Aorta (tissue), 5 donors: Measurements from ENCODE around the gene SAMD14. TPM values are rescaled to one million over a fixed set of nuclear protein-coding genes. Genes with fewer than 3 reads are reported as not detected.
A peak's percentile ranks its signal among the peaks of the same experiment; 100 is the strongest.

Source experiments
- ATAC-seq: fragments of 200-7000 bp; cut with Tn5 transposase; one replicate; pipeline ENCODE4 v1.9.1; 2022; ENCODE audit warnings: moderate library complexity; ENCODE audit not compliant: low FRiP score
- DNase-seq, 2 donors: peaks; one replicate each; pipeline ENCODE4 v3.0.0-alpha.2; 2020
- H3K27ac ChIP-seq, 2 donors: one replicate each; pipeline ENCODE4 v1.5.1; 2013; ENCODE audit warnings: low read length in 2 of 2, mild to moderate bottlenecking in 2 of 2, moderate library complexity in 2 of 2, control low read depth in 1 of 2, inconsistent platforms in 1 of 2, low read depth in 1 of 2
- H3K27me3 ChIP-seq, 2 donors: one replicate each; pipeline ENCODE4 v1.6.1; 2013; ENCODE audit warnings: control low read depth in 1 of 2, low read length in 1 of 2, mild to moderate bottlenecking in 1 of 2, moderate library complexity in 1 of 2; ENCODE audit not compliant: insufficient read depth in 2 of 2, control insufficient read depth in 1 of 2
- H3K36me3 ChIP-seq, 2 donors: one replicate each; pipeline ENCODE4 v1.6.1; 2013; ENCODE audit warnings: control low read depth in 1 of 2, low read length in 1 of 2, mild to moderate bottlenecking in 1 of 2; ENCODE audit not compliant: insufficient read depth in 2 of 2, control insufficient read depth in 1 of 2
- H3K4me1 ChIP-seq, 2 donors: one replicate each; pipeline ENCODE4 v1.6.1; 2013; ENCODE audit warnings: low read length in 2 of 2, control low read depth in 1 of 2, mild to moderate bottlenecking in 1 of 2, moderate library complexity in 1 of 2; ENCODE audit not compliant: insufficient read depth in 2 of 2, control insufficient read depth in 1 of 2
- H3K4me3 ChIP-seq, 2 donors: one replicate each; pipeline ENCODE4 v1.5.1; 2013; ENCODE audit warnings: low read length in 2 of 2, control low read depth in 1 of 2, mild to moderate bottlenecking in 1 of 2
- H3K9me3 ChIP-seq: one replicate; pipeline ENCODE4 v1.6.1; 2013; ENCODE audit warnings: mild to moderate bottlenecking, low read length; ENCODE audit not compliant: control insufficient read depth
- WGBS, 2 donors: extraction: QIAGEN DNeasy Blood & Tissue Kit; methylation state at CpG; one replicate each; pipeline ENCODE4 v1.1.7; 2013; 5-methylcytosine and 5-hydroxymethylcytosine counted together
- intact Hi-C, 2 donors: fragments of 100-400 bp; cut with DNase I; formaldehyde crosslinking; loops; one replicate each; pipeline versions ENCODE4 v1.14.2 to v1.15.0; 2022
- polyA plus RNA-seq, 2 donors: library from polyadenylated mRNA; stranded (reverse); fragments of 200-250 nt; gene quantifications; one replicate each; pipeline ENCODE4 v1.2.3, GENCODE V29; 2013
- total RNA-seq, 2 donors: library from RNA; stranded (reverse); fragmentation: NEBNext Ultra II Directional; extraction: Animal tissue kit (Norgen Biotek cat#: 25700); gene quantifications; one replicate each; pipeline ENCODE4 v1.2.1, GENCODE V29; 2021
- donor health status: healthy with polysubstance abuse.
- donor health status: Bipolar disorder and iron deficiency.
- donor health status: DM: no; HTN: no; CAD: no.
- donor health status: DM: no; HTN: no; CAD: no.
- donor health status: DM: yes; HTN: yes; CAD: no.

The SAMD14 gene
- total and polyA plus RNA-seq, 4 donors, result 2.5 to 12.6 (median 6.6) TPM

DNA sequence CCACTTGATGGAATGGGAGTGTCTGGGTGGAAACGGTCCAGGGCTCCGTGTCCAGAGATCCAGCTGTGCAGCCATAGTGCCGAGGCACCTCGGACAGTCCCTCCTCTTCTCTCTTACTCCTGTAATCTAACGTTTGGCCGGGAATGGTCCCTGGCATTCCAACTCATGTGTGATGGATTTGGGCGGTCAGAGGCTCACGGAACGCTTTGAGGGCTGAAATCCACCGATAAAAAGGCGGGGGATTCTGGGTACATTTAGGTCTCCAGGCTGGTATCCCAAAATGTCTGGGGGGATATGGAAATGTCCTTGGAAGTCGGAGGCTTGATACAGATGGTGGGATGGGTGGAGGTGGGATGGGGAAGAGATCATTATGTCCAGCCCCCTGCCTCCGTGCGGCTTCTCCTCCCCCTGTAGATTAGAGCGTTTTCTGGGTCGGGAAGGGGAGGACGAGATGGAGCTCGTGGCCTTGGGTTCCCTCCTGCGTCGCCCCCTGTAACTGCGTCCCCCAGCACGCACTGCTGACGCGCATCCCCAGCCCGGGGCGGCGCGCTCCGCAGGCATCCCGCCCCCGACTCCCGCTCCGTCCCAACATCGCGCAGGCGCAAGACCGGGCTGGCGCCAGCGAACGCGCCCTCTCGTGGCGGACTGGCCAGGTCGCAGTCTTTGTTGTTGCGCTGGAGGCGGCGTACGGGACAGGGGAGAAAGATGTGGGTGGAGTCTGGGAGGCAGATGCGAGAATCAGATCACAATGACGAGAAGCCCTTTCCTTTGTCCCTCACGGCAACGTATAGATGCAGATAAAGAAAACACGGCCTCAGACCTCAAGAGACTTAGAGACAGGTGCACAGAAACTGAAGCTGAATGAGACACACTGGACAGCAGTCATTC lies 31.3 kb upstream of the SAMD14 start:
- ATAC-seq (peak; percentile 95), DNase-seq (peak; percentile 94 to 98)
- Histone ChIP-seq H3K4me1 (no peaks in the 10 kb centered on the region), H3K9me3 (no peaks in the 10 kb centered on the region), H3K27ac (peak overlapping the region in 1 of 2 donors; percentile 74), H3K4me3 (peak overlapping the region; percentile 57 to 71), H3K36me3 (no peaks in the 10 kb centered on the region), H3K27me3 (no peaks in the 10 kb centered on the region)
- 0 to 1% methylated on average over 49 to 53 of the region's 53 CpGs for WGBS, 2 donors
- intact Hi-C loops, result loop anchor here (5.0 to 10.0 kb wide), 3 partner anchors 46 to 134 kb away; no protein-coding TSS in a partner anchor

- ATAC-seq, result no peak
- no peak for DNase-seq
- H3K4me1 ChIP-seq, result peaks cover 0 to 6% of the 10 kb centered on the region in 2 donors
- intact Hi-C loops, result no loop called here
- no peaks in the 10 kb centered on the region for H3K36me3 ChIP-seq
- peak overlapping the region in 1 of 2 donors; percentile 6 for H3K27ac ChIP-seq
- H3K9me3 ChIP-seq, result no peaks in the 10 kb centered on the region
- no peaks in the 10 kb centered on the region for H3K27me3 ChIP-seq
- no peak overlapping the region for H3K4me3 ChIP-seq
- 64 to 65% methylated on average over 4 of the region's 4 CpGs for WGBS, 2 donors
Measured at GRCh38 chr17:50157891-50158290, 27.9 kb upstream of the SAMD14 start.

DNA sequence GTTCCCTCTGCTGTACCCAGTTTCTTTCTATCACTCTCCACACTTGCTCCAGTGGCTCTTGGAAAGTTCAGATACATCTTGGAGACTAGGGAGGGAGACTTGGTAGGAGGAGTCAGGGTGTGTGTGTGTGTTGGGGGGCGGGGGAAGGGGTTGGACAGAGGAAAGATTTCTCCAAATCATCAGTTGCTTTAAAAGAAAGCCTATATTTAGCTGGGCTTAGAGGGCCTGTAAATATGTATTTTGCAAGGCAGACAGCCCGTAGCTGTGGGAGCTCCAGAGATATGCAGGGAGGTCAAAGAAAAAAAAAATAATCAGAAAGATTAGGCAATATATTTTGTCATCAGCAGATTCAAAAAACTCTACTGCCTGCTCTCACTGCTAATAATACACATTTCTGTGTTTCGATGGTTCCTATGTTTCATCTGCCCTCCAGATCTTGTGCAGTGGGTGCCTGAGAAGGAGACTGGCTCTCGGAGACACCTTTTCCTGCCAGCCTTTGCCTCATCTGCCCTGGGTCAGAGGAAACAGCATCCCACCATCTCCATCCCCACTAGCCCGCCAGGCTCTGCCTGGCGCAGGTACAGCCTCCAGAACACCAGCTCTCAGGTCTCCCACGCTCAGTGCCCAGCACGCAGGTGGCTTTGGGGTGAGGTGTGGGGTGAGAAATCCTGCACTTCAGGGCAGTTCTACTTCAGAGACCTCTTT lies 25.3 kb upstream of the SAMD14 start:
- DNase-seq (peak; percentile 78 to 79), ATAC-seq (peak; percentile 70)
- H3K4me1 ChIP-seq, result peaks cover 0 to 6% of the 10 kb centered on the region in 2 donors
- no peaks in the 10 kb centered on the region for H3K9me3 ChIP-seq
- intact Hi-C loops, result no loop called here
- H3K27me3 ChIP-seq, result no peaks in the 10 kb centered on the region
- WGBS, 2 donors, result 7 to 13% methylated on average over 8 of the region's 8 CpGs
- no peaks in the 10 kb centered on the region for H3K36me3 ChIP-seq
- H3K27ac ChIP-seq, result peak overlapping the region; percentile 59 to 99
- H3K4me3 ChIP-seq, result no peak overlapping the region

GRCh38 chr17:50154604-50155003 lies 24.6 kb upstream of the SAMD14 start:
- intact Hi-C loops, result no loop called here
- DNase-seq, result no peak
- WGBS, 2 donors, result 36 to 42% methylated on average over 1 of the region's 1 CpG
- Histone ChIP-seq H3K36me3 (no peaks in the 10 kb centered on the region), H3K9me3 (no peaks in the 10 kb centered on the region), H3K27me3 (no peaks in the 10 kb centered on the region), H3K4me3 (no peak overlapping the region), H3K27ac (peak overlapping the region; percentile 59 to 82), H3K4me1 (peaks cover 0 to 6% of the 10 kb centered on the region in 2 donors)
- ATAC-seq, result no peak

GRCh38 chr17:50153650-50154575 lies 24.0 kb upstream of the SAMD14 start:
- peak; percentile 44 for ATAC-seq
- peak; percentile 83 to 93 for DNase-seq
- 14 to 16% methylated on average over 16 of the region's 16 CpGs for WGBS, 2 donors
- Histone ChIP-seq H3K4me1 (peaks cover 0 to 6% of the 10 kb centered on the region in 2 donors), H3K27me3 (no peaks in the 10 kb centered on the region), H3K36me3 (no peaks in the 10 kb centered on the region), H3K4me3 (no peak overlapping the region), H3K27ac (peak overlapping the region; percentile 59 to 82), H3K9me3 (no peaks in the 10 kb centered on the region)
- intact Hi-C loops, result no loop called here

DNA sequence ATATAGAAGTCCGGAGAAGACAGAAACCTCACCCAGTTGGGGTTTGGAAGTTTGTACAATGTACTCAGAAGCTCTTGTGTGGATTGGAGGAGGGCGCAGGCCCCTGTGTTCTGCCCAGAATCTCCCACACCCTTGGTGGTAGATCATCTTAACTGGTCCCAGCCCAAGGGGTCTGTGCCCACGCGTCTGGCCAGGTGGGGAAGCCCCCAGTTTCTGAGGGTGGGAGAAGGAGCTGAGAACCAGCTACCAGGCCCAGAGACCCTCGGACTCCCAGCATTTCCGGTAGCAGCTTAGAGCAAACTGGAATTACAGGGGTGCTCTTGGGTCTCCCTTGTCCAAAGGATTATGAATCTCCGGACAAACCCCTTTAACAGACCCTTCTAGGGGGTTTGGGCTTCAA lies 22.8 kb upstream of the SAMD14 start:
- peak overlapping the region in 1 of 2 donors; percentile 42 for H3K27ac ChIP-seq
- ATAC-seq (no peak), DNase-seq (peak; percentile 44 to 71)
- H3K4me1 ChIP-seq, result peaks cover 0 to 6% of the 10 kb centered on the region in 2 donors
- no peak overlapping the region for H3K4me3 ChIP-seq
- no peaks in the 10 kb centered on the region for H3K9me3 ChIP-seq
- 65 to 66% methylated on average over 7 of the region's 7 CpGs for WGBS, 2 donors
- intact Hi-C loops, result no loop called here
- H3K36me3 ChIP-seq, result no peaks in the 10 kb centered on the region
- no peaks in the 10 kb centered on the region for H3K27me3 ChIP-seq

DNA sequence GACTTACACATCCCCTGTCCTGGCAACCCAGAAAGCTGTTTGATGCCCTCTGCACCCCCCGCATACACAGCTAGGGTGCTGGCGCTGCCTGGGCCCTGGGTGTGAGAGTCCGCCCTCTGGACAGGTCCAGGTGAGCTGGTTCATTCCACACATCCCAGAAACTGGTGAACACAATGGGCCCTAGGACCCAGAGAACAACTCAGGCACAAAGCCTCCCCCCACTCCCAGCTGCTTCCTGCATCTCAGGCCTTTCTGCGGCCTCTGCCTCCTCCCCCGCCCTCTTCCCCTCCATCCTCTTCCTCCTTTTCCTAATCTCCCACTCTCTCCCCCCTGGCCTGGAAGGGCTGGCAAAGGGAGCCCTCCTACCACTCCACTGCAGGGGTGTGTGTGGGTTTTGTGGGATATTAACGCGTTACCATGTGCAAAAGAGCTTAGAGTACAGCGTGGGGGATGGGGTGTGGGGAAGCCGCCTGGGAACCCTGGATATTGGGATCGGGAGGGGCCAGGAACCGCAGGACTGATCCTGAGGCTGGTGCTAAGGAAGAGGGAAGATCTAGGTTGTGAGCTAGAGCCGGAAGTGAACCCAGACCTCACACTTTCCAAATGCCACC lies 22.1 kb upstream of the SAMD14 start:
- Histone ChIP-seq H3K4me3 (peak overlapping the region; percentile 16 to 52), H3K9me3 (no peaks in the 10 kb centered on the region), H3K36me3 (no peaks in the 10 kb centered on the region), H3K27ac (peak overlapping the region; percentile 60 to 73), H3K27me3 (no peaks in the 10 kb centered on the region), H3K4me1 (peaks cover 0 to 6% of the 10 kb centered on the region in 2 donors)
- WGBS, 2 donors, result 1 to 2% methylated on average over 12 of the region's 12 CpGs
- ATAC-seq (peak; percentile 67), DNase-seq (peak; percentile 89)
- intact Hi-C loops, result no loop called here
